Dedifferentiated amniotic fluid mesenchymal stem cell (primary cell): ENCODE measurements around the gene ARHGAP15.

Experiments used
- DNase-seq: peaks from one replicate; pipeline ENCODE4 v3.0.0-alpha.2; 2016; ENCODE audit errors: extremely low spot score

The ARHGAP15 gene

DNA sequence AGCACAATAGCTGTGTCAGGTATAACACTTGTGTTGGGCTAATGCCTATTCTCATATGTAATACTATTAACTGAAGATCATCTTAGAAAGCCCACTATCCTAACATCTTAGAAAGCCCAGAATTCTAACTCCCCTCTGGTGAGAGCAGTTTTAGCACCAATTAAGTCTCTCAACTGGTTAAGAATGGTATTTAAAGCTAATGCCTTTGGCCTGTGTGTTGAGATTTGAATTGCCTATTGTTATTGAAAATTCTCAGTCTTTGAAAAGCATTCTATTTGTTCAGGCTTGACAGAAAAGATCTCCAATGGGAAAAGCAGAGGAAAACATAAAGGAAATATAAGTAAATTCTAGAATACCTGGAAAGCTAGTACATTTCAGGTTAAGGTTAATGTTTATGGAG is 352.5 kb downstream of the ARHGAP15 start:
- DNase-seq = no peak

DNA sequence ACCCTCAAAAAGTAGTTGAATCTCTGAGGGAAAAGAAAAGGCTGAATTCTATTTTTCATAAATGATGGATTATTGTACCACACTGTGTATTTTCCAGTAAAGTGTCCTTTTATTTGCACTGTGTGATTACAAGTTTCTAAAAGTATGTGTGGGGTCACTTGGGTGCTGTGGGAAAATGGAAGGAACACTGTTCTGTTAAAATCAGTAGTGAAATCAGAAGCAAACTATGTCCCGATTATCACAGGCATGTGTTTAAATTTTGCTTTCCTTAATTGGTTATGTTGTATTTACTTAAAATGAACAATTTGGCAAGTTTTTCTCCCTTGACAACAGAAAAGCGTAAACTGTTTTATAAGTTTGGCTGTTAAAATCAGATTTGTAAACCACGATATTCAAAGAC is 353.1 kb downstream of the ARHGAP15 start:
- no peak for DNase-seq

DNA sequence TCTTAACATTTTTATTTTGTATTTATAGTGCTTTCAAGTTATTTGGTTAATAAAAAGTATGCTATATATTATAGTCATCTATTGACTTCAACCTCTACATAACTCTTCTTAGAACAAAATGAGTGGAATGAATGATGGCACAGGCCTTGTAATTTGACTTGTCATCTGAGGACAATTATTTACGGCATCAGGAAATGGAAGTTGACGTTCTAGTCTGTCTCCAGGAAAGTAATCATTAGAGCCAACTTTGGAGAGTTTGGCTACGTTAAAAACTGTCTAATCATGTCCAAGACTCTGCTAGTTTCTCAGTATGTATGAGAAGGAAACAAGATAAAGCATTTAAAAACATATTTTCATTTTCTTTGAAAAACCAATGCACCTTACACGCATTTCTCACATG is 353.6 kb downstream of the ARHGAP15 start:
- DNase-seq = no peak

DNA sequence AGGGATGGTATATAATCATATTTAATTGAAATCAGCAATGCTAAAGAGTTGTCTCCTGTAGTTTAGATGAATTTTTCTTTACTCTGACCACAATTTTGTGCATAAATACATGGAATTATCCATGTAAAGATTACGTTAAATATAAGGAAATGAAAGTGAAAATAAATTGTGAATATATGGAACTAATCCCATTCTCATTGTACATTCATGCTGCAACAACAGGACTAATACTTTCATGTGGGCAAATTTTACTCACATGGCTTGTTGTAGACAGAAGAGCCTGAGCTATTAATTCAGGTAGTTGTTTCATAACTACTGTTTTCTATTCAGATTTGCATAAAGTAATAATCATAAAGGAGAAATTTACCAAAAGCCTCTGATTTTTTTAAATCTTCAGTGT is 357.8 kb downstream of the ARHGAP15 start:
- DNase-seq = no peak

DNA sequence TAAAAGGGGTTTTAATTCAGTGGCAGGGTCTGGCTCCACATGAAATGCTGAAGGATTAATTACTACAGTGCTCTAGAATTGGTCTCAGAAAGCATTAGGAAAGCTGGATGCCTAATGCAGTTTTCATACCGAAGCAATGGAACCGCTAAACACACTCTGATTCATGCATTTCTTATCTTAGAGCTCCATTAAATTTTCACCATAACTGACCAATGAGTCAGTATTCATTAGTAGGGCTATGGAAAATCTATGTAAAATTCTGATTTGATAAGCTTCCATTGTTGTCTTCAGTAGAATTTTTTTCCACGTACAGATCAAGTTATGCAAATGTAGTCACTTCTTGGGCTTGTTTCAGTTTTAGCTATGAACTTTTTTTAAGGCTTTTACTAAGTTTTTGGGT is 359.9 kb downstream of the ARHGAP15 start:
- DNase-seq = peak; percentile 65

DNA sequence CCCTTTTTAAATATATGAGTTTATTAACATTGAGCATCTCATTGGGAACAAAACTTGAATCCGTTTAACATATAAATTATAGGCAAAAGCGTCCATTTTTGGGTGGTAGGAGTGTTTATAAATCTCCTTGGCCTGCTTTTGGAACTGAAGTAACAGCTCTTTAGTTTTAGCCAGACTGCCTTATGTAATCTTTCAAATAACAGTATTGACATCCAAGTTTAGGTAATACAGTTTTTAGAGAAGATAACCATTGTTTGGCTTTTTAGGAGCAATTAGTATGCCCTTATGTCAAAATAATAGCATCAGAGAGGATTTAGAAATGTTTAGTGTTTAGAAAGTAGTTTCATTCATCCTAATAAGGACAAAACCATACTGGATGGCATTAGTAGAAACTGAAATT is 361.9 kb downstream of the ARHGAP15 start:
- DNase-seq = no peak

DNA sequence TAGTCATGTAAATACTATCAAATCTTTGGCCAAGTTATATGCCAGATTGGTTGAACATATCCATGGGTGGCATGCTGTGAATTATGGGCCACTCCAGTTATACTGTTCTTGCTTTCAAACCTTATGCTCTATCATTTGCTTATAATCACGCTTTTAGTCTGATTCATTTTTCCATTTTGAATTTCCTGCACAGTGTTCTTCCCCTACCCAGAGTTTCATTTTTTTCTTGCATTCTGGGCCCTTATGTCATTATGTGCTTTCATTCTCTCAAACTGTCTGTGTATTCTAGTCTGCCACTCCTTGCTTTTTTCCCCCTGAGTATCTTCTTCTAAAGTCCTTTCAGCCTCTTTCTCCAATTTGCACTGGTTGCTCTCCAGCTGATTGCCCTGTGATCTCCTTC is 364.1 kb downstream of the ARHGAP15 start:
- DNase-seq = no peak

DNA sequence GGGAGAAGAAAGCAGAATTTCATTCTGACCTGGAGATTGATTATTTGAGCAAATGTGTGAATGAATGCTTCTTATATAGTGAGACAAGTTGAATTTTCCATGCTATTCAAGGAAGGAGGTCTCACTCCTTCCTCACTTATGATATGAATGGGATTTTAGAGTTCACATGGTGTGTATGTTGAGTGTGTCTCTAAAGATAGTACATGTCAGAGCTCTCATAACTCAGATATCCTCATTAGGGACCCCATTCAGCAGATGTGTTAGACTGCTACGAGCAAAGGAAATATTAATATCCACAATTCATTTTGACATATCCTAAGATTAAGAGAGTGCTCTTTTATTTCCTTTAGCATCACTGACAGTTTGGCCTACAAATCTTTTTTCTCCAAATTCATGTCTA is 368.5 kb downstream of the ARHGAP15 start:
- DNase-seq = no peak

DNA sequence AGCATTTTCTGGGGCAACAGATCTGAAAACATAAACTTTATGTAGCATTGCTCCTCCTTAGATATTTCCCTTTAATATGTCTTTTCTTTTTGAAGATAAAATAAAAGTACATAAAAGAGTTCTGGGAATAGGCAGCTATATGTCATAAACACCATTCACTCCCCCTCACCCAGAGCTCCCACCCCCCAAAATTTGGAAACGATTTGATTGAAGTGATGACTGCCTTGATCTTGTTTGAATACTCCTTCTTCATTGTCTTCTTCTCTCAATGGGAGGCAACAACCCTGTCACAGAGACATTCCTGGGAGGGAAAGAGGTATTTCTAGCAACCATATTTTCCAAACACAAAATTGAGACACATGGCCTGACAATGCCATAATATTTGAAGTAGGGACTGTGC is 369.3 kb downstream of the ARHGAP15 start:
- DNase-seq = no peak

DNA sequence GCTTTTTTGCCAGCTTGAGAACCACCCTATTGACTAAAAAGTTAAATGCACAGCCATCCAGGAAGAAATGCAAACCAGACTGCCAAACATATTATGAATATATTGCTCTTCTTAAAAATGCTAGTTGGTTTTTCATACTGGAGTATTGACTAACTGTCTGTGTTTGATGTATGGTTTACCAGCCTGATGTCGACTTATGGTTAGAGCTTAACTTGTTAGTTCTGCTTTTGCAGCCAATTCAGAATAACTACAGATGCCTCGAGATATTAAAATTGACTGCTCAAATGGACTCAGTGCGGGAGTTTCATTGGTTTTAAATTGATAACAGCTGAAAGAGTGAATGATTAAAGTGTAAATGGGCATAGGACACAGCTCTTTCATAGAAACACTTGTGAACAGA is 369.8 kb downstream of the ARHGAP15 start:
- DNase-seq = no peak

DNA sequence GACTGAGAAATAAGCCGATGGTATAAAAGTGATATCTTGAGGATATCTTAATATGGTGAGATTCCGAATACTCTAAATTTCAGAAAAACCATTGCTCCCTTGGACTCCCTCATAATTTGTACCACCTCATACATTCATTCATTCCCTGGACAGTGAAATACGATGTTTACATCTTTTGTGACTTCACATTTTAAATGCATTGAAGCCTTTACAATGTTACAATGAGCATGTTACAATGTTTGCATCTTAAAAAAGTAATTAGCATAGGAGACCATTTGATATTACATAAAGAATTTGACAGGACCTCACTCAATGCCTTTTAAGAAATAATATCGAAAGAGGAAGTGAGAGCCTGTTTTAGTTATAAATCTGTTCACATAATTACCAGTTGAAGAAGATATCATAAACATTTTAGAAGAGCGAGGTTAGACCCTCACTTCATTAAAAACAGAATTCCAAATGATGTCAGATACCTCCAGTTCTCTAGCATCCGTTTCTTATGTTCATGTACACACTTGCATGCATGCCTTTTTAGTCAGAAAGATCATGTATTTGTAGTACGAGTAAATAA is 372.0 kb downstream of the ARHGAP15 start:
- DNase-seq = no peak

DNA sequence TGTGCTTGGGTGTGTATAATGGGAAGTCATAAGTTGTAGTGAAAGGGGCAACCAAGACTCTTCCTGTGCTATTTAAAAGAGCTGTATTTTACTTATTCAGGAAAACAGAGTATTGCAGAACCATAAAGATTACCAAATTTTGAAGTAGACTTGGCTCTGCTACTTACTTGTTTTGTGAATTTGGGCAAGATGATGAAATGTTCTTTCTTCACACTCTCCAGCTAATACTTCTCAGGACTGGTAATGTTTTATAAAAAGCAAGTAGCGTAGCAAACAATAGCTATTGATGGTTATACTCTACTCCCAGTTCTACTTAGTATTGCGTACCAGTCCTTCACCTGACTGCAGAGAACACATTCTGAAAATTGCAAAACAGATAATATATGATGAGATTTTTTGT is 374.1 kb downstream of the ARHGAP15 start:
- no peak for DNase-seq

DNA sequence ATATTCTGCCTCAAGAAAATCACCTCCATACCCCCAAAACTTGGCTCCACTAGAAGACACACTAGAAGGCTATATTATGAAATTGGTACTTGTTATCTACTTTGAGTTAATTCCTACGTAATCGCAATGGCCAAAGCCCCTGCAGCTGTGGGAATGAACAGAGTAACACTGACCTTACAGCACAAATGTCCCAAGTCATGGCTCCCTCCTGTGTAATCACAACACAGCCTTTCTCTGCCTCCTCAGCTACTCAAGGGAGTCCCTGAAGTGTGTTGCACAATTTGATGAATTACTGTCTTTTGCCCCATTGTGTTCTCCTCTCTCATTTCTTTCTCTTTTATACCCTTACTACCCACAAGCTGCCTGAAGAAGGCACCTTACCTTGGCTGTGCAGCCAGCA is 375.2 kb downstream of the ARHGAP15 start:
- DNase-seq = no peak

DNA sequence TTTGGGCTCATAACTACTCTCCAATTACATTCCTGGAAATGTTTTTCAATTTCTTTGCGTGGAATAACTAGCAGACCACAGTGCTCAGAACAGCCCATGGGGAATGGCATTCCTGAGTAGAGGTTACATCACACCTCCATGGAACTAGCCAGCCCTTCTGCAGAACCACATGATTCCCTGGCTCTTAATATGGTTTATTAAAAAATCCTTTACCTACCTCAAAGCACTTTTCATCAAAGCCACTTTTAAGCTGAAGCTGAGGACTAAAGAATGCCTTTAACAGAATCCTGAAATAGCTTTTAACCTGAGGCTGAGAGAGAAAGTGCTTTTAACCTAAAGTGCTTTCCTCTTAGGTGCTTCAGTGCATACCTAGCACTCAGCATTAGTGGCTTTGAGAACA is 376.3 kb downstream of the ARHGAP15 start:
- no peak for DNase-seq

DNA sequence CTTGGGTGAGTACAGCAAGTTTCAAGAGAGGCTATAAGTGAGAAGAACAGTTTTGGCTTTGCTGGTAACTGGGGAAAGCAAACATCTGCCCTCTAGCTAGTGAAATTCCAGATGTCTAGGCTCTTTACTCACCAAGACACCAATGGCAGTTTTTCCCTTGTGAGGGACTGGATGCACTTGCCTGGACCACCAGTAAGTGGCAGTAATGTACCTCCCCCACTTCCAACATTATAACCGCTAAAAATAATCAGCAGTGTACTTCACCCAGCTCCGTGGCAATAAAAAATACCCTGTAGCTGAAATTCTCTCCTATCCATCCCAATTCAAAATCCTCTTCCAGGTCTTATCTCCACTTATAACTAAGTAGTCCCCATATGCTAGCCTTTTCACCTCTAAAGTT is 383.9 kb downstream of the ARHGAP15 start:
- peak; percentile 46 for DNase-seq

DNA sequence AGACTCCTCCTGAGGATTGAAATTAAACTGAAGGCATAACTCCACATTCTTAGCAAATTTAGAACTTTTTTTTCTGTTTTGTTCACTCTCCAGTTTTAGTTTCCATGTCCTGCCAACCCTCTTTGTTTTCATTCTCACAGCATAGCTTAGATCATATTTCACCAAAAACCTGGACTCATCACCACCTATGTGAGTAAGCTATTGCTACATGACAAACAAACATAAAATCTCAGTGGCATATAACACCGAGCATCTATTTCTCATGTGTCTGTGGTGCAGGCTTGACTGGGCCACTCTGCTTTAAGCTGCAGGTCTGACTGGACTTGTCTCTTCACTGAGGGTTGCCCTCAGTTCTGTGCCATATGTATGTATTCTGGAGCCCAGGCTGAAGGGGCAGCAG is 385.2 kb downstream of the ARHGAP15 start:
- DNase-seq = no peak

DNA sequence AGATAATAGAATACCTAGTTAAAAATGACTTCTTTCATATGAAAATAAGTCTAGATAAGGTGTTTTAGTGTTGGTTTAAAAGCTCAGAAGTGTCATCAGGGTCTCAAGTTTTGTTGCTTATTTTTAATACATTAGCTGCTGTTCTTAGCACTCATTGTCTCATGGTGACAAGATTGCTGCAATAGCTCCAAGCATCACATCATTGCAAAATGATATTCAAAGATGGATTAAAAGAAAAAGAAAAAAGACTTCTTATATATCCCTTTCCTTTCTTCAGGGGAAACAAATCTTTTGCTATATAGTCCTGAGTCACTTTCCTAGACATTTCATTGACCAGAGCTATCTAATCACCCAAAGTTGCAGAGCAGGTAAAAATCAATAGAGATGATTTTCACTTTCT is 386.1 kb downstream of the ARHGAP15 start:
- DNase-seq = no peak

DNA sequence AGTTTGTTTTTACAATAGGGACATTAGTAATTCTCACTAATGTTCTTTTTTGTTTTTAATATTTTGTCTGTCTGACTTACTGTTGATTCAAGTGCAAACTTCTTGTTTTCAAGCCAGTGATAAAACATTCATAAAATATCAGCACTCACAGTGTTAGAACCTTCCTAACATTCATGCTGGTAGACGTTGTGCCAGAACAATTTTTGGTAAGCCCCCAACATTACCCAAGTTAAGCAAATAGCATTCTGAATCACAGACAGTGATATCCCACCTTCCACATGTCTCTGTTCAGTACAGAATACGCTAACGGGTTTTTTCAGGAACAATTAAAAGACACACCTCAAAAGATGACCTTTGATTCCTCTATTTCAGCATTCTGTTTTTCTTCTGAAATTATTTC is 390.3 kb downstream of the ARHGAP15 start:
- DNase-seq = no peak

DNA sequence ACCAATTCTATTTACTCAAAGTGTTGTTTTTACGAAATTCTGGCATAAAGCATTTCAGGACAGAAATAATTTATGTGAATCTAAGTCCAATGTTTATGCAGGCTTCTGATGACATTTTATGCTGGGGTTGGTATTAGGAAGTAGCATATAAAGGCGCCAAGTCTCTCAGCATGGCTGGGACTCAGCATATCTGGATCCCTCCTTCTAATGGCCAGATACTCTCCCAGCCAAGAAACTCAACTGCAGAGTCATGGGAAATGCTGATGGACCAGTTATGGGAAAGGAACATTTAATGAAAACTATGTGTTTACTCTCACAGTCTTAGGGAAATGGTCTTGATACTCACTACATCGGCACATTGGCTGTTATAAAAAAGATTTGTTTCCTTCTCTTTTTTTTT is 392.2 kb downstream of the ARHGAP15 start:
- no peak for DNase-seq

DNA sequence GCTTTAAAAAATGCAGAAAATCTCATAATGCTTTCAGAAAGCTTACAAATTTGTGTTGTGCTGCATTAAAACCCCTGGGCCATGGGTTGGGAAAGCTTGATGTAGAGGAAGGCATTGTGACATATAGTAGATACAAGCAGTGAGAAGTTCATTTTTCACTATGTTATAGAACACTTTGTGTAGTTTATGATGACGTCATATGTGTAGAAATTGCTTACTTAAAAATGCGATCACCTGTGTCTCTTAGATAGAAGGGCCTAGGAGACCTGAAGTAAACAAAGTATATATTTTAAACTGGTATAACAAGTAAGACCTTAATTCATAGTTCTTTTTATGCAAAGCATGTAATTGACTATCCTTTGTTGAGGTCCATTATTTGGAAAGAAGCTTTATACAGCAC is 393.5 kb downstream of the ARHGAP15 start:
- DNase-seq = no peak

DNA sequence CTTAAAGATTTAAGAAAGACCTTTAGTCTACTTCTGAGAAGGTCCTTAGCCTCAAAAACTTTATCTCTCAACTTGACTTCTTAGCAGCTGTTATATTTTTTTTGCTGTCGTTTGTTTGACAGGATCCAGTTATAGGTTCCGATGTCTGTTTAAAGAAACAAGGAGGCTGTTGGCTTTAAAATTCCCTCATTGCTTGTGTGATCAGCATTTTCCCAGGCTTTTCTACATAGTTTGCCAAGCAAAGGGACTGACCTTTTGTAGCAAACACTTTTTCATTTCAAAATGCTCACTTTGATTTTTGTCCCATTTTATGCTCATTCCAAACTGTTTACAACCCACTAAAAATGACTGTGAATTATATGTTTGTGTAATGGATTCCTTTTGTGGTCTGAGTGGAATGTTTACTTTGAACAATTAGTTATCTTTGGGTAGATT is 394.9 kb downstream of the ARHGAP15 start:
- DNase-seq = peak; percentile 62

DNA sequence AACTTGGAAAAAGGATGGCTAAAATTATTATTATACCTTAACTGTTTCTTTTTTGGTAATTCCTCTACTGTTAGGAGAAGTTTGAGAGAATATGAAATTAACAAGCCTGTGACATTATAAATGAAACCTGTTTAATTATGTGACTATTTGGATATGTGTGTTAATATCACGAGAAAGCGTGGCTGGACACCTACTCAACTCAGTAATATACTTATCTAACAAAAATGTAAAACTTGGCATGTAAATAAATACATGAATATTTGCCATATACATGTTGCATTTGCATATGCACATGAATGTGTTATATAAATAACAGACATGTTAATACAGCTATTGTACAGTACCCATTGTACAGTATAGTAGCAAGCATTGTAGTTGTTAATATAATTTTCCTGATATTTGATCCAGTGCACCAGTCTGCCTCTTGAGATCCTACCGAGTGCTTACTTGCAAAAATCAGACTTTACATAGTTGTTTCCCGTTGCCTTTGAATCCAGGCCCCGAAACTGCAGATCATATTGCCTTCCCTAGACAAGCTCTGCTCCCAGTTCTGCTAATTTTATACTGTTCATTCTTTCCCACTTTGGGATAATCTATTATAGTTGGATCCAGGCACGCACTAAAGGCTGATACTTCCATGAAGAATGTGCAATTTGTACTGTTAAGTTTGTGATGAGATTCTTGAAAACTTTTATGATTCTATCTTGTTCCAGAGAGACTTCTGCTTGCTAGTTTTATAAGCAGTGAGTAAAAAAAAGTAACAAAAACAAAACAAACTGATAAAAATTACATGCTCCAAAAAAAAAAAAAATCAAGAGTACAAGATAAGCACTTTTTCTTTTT is 395.6 kb downstream of the ARHGAP15 start:
- peak; percentile 41 for DNase-seq

DNA sequence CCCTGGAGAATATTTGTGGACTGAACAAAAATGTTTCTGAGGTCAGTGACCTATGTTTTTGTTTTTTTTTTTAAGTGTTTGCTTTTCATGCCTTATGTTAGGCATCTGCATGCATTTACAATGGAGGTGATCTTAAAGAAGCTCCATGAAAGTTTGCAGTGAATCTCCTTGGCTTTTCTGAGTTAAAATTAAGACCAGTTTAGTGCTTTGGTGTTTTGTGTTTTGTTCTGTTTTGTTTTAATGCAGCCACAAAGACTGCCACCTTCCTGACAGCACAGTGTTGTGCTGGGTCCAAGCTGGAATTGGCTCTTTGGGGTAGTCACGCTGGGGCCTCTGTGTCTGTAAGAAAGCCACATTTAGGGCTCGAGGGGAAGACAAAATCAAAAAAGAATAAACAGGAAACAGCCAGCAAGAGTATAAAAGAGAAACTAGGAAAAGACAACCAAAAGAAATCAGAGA is 396.2 kb downstream of the ARHGAP15 start:
- DNase-seq = no peak

DNA sequence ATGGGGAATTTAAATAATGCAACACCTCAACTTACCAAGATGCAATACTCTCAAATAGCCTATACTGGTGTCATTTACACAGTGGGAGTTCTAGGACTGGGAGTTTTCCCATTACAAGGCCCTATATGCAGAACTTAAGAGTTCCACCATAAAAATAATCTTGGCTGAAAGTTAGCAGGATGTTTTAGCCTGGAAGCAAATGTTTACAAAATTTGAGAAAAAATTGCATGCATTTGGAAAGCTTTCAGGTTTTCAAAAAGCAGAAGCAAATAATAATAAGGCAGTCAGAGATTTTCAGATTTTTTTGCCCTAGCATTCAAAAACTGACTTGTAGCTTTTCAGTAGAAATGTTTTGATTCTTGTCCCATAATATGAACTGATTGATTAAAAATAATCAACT is 397.3 kb downstream of the ARHGAP15 start:
- no peak for DNase-seq
